ENCODE results near the gene ELMO3. TPM values are rescaled to one million over a fixed set of nuclear protein-coding genes. Genes with fewer than 3 reads are reported as not detected.

Gene ELMO3
- total and polyA plus RNA-seq, 2 of the 4 experiments (the other 2 are of a cell fraction) = 0.36 to 1.6 TPM

GRCh38 chr16:67190448-67191399 is 8.2 kb upstream of the ELMO3 start:
- no peak overlapping the region for H2BK15ac ChIP-seq (ENCODE audit: low read depth, low read length)
- ATAC-seq (ENCODE audit: low read depth) = peak; percentile 36
- WGBS, 2 experiments (ENCODE audit: extremely low coverage in 2 of 2, insufficient read length in 1 of 2) = 80% methylated on average over 2 of the region's 13 CpGs; no CpG with 5 or more reads in 1 of the 2 experiments

More at GRCh38 chr16:67190448-67191399, 8.2 kb upstream of the ELMO3 start:
- Histone ChIP-seq H3K9me1 (ENCODE audit: insufficient read depth, low read length) (peaks cover 26% of the 10 kb centered on the region), H2BK120ac (ENCODE audit: low read depth, low read length) (no peak overlapping the region), H3K27me3 (ENCODE audit: control insufficient read depth, insufficient read depth, low read length) (no peaks in the 10 kb centered on the region), H2BK20ac (ENCODE audit: low read depth, low read length) (no peak overlapping the region), H4K5ac (ENCODE audit: low read depth, low read length) (no peak overlapping the region), H3K9me3 (ENCODE audit: control insufficient read depth, insufficient read depth, low read length) (no peaks in the 10 kb centered on the region), H3K79me1 (ENCODE audit: low read depth in 1 of 2, low read length in 2 of 2) (peaks cover 25 to 41% of the 10 kb centered on the region in 2 experiments), H3K4me1 (ENCODE audit: control insufficient read depth, insufficient read depth, low read length) (peaks cover 21% of the 10 kb centered on the region), H3K56ac (ENCODE audit: extremely low read depth, insufficient read depth, low read length) (no peak overlapping the region), H4K20me1 (ENCODE audit: insufficient read depth, low read length) (peaks cover 21% of the 10 kb centered on the region), H4K91ac (ENCODE audit: insufficient read depth, low read depth, low read length) (no peak overlapping the region), H3K4me2 (ENCODE audit: low read depth, low read length) (peak overlapping the region; percentile 60; the same call in 1 of the 2 replicates), H2AFZ (replicated peaks; ENCODE audit: low read length, poor library complexity) (peak overlapping the region; percentile 48), H3K4ac (ENCODE audit: low read depth, low read length) (peak overlapping the region; percentile 40; the same call in 1 of the 2 replicates), H3K18ac (ENCODE audit: low read depth, low read length) (no peak overlapping the region), H2AK9ac (replicated peaks; ENCODE audit: low read depth, low read length, poor library complexity) (peak overlapping the region; percentile 71), H3K14ac (replicated peaks; ENCODE audit: low read depth, low read length) (no peak overlapping the region), H3K23ac (ENCODE audit: low read depth, low read length) (no peak overlapping the region; the same call in 1 of the 2 replicates), H2BK5ac (ENCODE audit: low read depth, low read length, poor library complexity, severe bottlenecking) (peak overlapping the region; percentile 64), H3K4me3 (ENCODE audit: insufficient read depth, low read depth, low read length) (no peak overlapping the region), H2AK5ac (ENCODE audit: low read depth, low read length) (peak overlapping the region; percentile 80), H4K8ac (ENCODE audit: low read depth in 2 of 2, low read length in 2 of 2) (peak overlapping the region in 1 of 2 experiments; percentile 17; a peak in 2 of 4 replicates), H3K27ac (ENCODE audit: insufficient read depth, low read length) (no peak overlapping the region), H3K36me3 (ENCODE audit: control insufficient read depth, insufficient read depth, low read length) (peaks cover 23% of the 10 kb centered on the region), H3K9ac (ENCODE audit: low read depth, low read length) (no peak overlapping the region)
- ChIA-PET CTCF (no interaction called here), POLR2A (ENCODE audit: unreplicated experiment) (interaction anchor here (0.6 kb wide), 1 partner anchor 306 kb away, joined by 4 read pairs; no protein-coding TSS in a partner anchor)
- TF ChIP-seq MXI1 (IDR thresholded peaks at IDR 0.05; ENCODE audit: borderline replicate concordance, low read depth, low read length) = no peak
- TF ChIP-seq FOS (IDR thresholded peaks at IDR 0.05; ENCODE audit: low read depth, low read length) = peak; percentile 77; the same call in 1 of the 2 replicates
- 0 out of 2 replicates have a peak, but pooled peaks have one; percentile 21 for TF ChIP-seq BHLHE40 (IDR thresholded peaks at IDR 0.05; ENCODE audit: low read depth, low read length)
- intact Hi-C loops (cut with micrococcal nuclease) (no loop called here), dilution Hi-C loops (cut with HindIII; ENCODE audit: low sequenced_read_pairs, unreplicated experiment) (no loop called here), in situ Hi-C loops (cut with MboI; ENCODE audit: low sequenced_read_pairs) (no loop called here)
- BruUV-seq (replicated peaks) = no TSS peak
- DNase-seq = peak; percentile 76

All from IMR-90 (cell line).